ENCODE data around the gene CEP170. TPM values are rescaled to one million over a fixed set of nuclear protein-coding genes. Genes with fewer than 3 reads are reported as not detected.

Gene CEP170
- total and polyA plus RNA-seq, 10 of the 15 experiments (the other 5 are each of a cell fraction or from before 2014, with no cell fraction given) = 15.0 to 67.3 (median 40.2) TPM

DNA sequence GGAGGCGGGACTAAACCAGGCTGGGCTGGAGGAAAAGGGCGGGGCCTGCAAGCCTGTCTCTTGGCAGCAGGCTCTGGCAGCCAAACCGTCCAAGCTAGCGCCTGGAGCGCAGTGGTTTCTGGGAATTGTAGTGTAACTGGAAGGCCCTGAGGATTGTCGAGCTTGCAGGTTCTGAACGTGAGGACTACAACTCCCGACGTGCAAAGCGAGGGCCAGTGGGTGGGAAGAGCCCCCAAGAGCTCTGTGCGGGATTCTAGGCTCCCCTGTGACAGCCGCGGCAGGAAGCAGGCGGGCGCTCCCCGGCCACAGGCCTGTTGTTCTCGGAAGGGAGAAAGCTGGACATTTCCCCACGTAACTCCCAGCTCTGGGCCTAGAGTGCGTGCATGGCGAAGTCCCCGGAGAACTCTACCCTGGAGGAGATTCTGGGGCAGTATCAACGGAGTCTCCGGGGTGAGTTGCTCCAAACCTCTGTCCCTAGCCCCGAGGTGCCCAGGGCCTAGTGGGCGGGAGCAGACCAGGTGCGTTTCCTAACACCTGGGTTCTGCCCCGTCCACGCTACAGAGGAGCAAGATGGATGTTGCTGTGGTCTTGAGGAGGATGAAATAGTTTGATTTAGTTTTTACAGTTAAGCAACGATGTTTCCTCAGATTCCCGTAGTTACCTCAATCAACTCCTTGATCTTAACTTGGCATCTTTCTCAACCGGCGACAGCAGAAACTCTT lies 871 bp upstream of the CEP170 start, which contains the start of gene SDCCAG8 (continued):
- TF ChIP-seq, protein P1, sequence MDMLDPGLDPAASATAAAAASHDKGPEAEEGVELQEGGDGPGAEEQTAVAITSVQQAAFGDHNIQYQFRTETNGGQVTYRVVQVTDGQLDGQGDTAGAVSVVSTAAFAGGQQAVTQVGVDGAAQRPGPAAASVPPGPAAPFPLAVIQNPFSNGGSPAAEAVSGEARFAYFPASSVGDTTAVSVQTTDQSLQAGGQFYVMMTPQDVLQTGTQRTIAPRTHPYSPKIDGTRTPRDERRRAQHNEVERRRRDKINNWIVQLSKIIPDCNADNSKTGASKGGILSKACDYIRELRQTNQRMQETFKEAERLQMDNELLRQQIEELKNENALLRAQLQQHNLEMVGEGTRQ (IDR thresholded peaks at IDR 0.05; ENCODE audit: borderline replicate concordance, low read depth, low read length) = no peak
- TF ChIP-seq EED (IDR thresholded peaks at IDR 0.05; ENCODE audit: low read depth) = peak; percentile 63; the same call in 1 of the 2 replicates
- TF ChIP-seq, protein P2, sequence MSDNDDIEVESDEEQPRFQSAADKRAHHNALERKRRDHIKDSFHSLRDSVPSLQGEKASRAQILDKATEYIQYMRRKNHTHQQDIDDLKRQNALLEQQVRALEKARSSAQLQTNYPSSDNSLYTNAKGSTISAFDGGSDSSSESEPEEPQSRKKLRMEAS (IDR thresholded peaks at IDR 0.05; ENCODE audit: low read depth, low read length) = no peak

DNA sequence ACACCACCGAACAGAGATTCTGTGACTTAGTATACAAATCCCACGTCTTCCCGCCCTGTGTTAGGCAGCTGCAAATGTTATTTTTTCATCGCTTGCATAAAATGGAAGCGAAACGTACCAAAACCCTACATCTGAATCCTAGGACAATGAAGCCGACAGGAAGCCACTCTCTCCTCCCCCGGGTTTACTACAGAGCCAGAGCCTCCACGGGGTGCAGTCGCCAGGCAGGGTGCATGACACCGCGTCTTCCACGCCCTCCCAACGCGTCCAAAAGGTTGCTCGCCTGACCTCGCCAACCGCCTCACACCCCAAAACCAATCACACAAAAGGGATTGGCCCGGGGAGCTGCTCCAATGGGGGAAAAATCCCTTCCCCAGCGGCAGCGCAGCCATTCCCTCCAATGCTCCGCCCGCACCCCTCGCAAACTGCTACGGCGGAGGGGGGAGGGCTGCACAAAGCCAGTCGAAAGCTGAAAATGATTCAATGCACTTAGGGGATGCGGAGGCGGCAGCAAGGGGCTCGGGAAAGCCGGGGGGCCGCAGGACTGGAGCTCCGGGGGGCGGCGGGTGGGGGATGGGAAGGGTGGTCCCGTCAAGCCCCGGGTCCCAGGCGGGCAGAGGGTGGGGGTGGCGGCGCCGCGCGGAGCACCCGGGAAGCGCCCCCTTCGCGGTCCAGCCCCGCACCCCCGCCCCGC lies 701 bp downstream of the CEP170 start:
- in situ Hi-C loops (cut with MboI) = no loop called here
- ATAC-seq = peak; percentile 39
- DNase-seq (ENCODE audit: low read depth, low spot score) = no peak
- TF ChIP-seq HDGF (IDR thresholded peaks at IDR 0.05) (0 out of 2 replicates have a peak, but pooled peaks have one; percentile 36), NBN (IDR thresholded peaks at IDR 0.05) (peak; percentile 35; the same call in 1 of the 2 replicates), POLR2A (IDR thresholded peaks at IDR 0.05; ENCODE audit: low read depth, low read length) (peak; percentile 50; the same call in 1 of the 2 replicates), MXI1 (IDR thresholded peaks at IDR 0.05; ENCODE audit: low read depth, low read length) (peak; percentile 73), PML (IDR thresholded peaks at IDR 0.05; ENCODE audit: low read length) (0 out of 2 replicates have a peak, but pooled peaks have one; percentile 19), YY1 (IDR thresholded peaks at IDR 0.05; ENCODE audit: low read depth, low read length) (peak; percentile 51; the same call in 1 of the 2 replicates)
- TF ChIP-seq, protein P3, sequence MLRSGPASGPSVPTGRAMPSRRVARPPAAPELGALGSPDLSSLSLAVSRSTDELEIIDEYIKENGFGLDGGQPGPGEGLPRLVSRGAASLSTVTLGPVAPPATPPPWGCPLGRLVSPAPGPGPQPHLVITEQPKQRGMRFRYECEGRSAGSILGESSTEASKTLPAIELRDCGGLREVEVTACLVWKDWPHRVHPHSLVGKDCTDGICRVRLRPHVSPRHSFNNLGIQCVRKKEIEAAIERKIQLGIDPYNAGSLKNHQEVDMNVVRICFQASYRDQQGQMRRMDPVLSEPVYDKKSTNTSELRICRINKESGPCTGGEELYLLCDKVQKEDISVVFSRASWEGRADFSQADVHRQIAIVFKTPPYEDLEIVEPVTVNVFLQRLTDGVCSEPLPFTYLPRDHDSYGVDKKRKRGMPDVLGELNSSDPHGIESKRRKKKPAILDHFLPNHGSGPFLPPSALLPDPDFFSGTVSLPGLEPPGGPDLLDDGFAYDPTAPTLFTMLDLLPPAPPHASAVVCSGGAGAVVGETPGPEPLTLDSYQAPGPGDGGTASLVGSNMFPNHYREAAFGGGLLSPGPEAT (IDR thresholded peaks at IDR 0.05; ENCODE audit: low read depth) = no peak
- TF ChIP-seq, protein P4, sequence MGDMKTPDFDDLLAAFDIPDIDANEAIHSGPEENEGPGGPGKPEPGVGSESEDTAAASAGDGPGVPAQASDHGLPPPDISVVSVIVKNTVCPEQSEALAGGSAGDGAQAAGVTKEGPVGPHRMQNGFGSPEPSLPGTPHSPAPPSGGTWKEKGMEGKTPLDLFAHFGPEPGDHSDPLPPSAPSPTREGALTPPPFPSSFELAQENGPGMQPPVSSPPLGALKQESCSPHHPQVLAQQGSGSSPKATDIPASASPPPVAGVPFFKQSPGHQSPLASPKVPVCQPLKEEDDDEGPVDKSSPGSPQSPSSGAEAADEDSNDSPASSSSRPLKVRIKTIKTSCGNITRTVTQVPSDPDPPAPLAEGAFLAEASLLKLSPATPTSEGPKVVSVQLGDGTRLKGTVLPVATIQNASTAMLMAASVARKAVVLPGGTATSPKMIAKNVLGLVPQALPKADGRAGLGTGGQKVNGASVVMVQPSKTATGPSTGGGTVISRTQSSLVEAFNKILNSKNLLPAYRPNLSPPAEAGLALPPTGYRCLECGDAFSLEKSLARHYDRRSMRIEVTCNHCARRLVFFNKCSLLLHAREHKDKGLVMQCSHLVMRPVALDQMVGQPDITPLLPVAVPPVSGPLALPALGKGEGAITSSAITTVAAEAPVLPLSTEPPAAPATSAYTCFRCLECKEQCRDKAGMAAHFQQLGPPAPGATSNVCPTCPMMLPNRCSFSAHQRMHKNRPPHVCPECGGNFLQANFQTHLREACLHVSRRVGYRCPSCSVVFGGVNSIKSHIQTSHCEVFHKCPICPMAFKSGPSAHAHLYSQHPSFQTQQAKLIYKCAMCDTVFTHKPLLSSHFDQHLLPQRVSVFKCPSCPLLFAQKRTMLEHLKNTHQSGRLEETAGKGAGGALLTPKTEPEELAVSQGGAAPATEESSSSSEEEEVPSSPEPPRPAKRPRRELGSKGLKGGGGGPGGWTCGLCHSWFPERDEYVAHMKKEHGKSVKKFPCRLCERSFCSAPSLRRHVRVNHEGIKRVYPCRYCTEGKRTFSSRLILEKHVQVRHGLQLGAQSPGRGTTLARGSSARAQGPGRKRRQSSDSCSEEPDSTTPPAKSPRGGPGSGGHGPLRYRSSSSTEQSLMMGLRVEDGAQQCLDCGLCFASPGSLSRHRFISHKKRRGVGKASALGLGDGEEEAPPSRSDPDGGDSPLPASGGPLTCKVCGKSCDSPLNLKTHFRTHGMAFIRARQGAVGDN (IDR thresholded peaks at IDR 0.05) = no peak

More for the DNA sequence above, 701 bp downstream of the CEP170 start:
- Histone ChIP-seq H4K20me1 (ENCODE audit: control insufficient read depth, insufficient read depth) (no peaks in the 10 kb centered on the region), H3K4me3 (peak overlapping the region; percentile 92), H2AFZ (ENCODE audit: control insufficient read depth, low read depth, low read length) (peak overlapping the region; percentile 99), H3K4me2 (ENCODE audit: control insufficient read depth, insufficient read depth) (peak overlapping the region; percentile 93), H3K9ac (ENCODE audit: control insufficient read depth, insufficient read depth, low read length) (peak overlapping the region; percentile 89), H3K27me3 (replicated peaks in 1 of 2; ENCODE audit: control insufficient read depth in 2 of 2, insufficient read depth in 2 of 2, low read length in 1 of 2) (no peaks in the 10 kb centered on the region), H3K79me2 (ENCODE audit: control insufficient read depth, insufficient read depth, low read length) (peaks cover 76% of the 10 kb centered on the region), H3K9me3 (replicated peaks; ENCODE audit: control insufficient read depth, insufficient read depth, low read length) (no peaks in the 10 kb centered on the region), H3K4me1 (ENCODE audit: control insufficient read depth, insufficient read depth, low read length) (peaks cover 5% of the 10 kb centered on the region; the same call in 1 of the 2 replicates), H3K27ac (ENCODE audit: control insufficient read depth, insufficient read depth) (peak overlapping the region; percentile 95), H3K36me3 (ENCODE audit: control insufficient read depth in 2 of 2, insufficient read depth in 2 of 2, low read length in 1 of 2) (no peaks in the 10 kb centered on the region; a peak in 1 of 4 replicates)
- ChIA-PET CTCF (no interaction called here), RAD21 (ENCODE audit: unreplicated experiment) (interaction anchor here (0.8 to 3.0 kb wide), 4 partner anchors 8 to 60 kb away, joined by 3 to 39 read pairs (median 6); no protein-coding TSS in a partner anchor), POLR2A (interaction anchor here (0.8 to 3.9 kb wide), 7 partner anchors 7 to 60 kb away, joined by 3 to 30 read pairs (median 4); no protein-coding TSS in a partner anchor), SMC1A (ENCODE audit: uncharacterized antibody, unreplicated experiment) (interaction anchor here (0.9 to 6.0 kb wide), 6 partner anchors 8 to 161 kb away, joined by 3 to 43 read pairs (median 5); no protein-coding TSS in a partner anchor)
- BruUV-seq (replicated peaks) = no TSS peak
- 1% methylated on average over 30 of the region's 50 CpGs for WGBS (ENCODE audit: insufficient coverage, insufficient replicate concordance, low lambda C conversion rate, missing lambda C conversion rate)
- peak; percentile 64 for FAIRE-seq
- intact Hi-C loops (cut with micrococcal nuclease; ENCODE audit: unreplicated experiment) = loop anchor here (2.0 kb wide), 1 partner anchor 60 kb away; no protein-coding TSS in a partner anchor
